ENCODE data around the gene SMU1. TPM values are rescaled to one million over a fixed set of nuclear protein-coding genes. Genes with fewer than 3 reads are reported as not detected.
"Not testable (repeated sequence)": the region's sequence is repeated elsewhere in the genome, so short reads cannot be mapped to it uniquely, and the experiment has no call there.

The SMU1 gene
- total RNA-seq, 4 donors from 2014 or later: 19.7 to 24.2 (median 21.9) TPM

DNA sequence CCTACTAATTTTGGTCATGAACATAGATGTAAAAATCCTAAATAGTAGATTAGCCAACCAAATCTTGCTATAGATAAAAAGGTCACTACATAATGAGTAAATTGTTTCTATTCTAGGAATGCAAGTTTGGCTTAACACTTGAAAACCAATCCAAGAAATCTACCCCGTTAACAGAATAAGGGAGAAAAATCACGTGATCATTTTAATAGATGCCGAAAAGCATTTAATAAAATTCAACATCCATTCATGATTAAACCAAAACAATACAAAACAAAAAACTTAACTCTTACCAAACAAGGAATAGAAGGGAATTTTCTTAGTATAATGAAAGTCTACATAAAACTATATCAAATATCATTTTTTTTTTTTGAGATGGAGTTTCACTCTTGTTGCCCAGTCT is 20.7 kb upstream of the SMU1 start:
- H3K9me3 ChIP-seq: no peaks in the 10 kb centered on the region
- 70 to 89% methylated on average over 3 of the region's 3 CpGs for WGBS, 2 donors (ENCODE audit: low coverage in 1 of 2)
- no peak for ATAC-seq
- H3K4me3 ChIP-seq: no peak overlapping the region
- no peak for TF ChIP-seq EP300 (IDR thresholded peaks at IDR 0.05)
- H3K36me3 ChIP-seq: no peaks in the 10 kb centered on the region
- H3K27ac ChIP-seq: no peak overlapping the region
- no peaks in the 10 kb centered on the region for H3K27me3 ChIP-seq
- H3K4me1 ChIP-seq: no peaks in the 10 kb centered on the region

DNA sequence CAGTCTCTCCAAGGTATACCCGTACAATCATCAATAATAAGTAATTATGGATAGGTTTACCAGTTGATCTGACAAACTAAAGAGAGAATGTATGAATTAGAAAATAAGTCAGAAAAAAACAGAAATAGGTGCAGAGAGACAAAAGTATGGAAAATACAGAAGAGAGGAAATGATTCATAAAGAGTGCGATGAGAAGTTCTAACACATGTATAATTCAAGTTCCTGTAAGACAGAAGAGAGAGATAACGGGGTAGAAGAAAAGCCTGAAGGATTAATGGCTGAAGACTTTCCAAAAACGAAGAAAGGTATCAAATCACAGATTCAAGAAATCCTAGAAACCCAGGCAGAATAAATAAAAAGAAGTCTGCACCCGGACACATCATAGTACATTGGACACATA is 16.2 kb upstream of the SMU1 start:
- no peaks in the 10 kb centered on the region for H3K9me3 ChIP-seq
- H3K36me3 ChIP-seq: no peaks in the 10 kb centered on the region
- TF ChIP-seq, protein P1, sequence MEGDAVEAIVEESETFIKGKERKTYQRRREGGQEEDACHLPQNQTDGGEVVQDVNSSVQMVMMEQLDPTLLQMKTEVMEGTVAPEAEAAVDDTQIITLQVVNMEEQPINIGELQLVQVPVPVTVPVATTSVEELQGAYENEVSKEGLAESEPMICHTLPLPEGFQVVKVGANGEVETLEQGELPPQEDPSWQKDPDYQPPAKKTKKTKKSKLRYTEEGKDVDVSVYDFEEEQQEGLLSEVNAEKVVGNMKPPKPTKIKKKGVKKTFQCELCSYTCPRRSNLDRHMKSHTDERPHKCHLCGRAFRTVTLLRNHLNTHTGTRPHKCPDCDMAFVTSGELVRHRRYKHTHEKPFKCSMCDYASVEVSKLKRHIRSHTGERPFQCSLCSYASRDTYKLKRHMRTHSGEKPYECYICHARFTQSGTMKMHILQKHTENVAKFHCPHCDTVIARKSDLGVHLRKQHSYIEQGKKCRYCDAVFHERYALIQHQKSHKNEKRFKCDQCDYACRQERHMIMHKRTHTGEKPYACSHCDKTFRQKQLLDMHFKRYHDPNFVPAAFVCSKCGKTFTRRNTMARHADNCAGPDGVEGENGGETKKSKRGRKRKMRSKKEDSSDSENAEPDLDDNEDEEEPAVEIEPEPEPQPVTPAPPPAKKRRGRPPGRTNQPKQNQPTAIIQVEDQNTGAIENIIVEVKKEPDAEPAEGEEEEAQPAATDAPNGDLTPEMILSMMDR (IDR thresholded peaks at IDR 0.05): no peak
- TF ChIP-seq EP300 (IDR thresholded peaks at IDR 0.05) (no peak), POLR2A (IDR thresholded peaks at IDR 0.05) (no peak), POLR2AphosphoS5 (IDR thresholded peaks at IDR 0.05) (no peak)
- H3K27me3 ChIP-seq: no peaks in the 10 kb centered on the region
- H3K4me3 ChIP-seq: no peak overlapping the region
- H3K4me1 ChIP-seq: no peaks in the 10 kb centered on the region
- 60 to 63% methylated on average over 3 to 5 of the region's 5 CpGs for WGBS, 2 donors (ENCODE audit: low coverage in 1 of 2)
- ATAC-seq: no peak
- H3K27ac ChIP-seq: no peak overlapping the region

DNA sequence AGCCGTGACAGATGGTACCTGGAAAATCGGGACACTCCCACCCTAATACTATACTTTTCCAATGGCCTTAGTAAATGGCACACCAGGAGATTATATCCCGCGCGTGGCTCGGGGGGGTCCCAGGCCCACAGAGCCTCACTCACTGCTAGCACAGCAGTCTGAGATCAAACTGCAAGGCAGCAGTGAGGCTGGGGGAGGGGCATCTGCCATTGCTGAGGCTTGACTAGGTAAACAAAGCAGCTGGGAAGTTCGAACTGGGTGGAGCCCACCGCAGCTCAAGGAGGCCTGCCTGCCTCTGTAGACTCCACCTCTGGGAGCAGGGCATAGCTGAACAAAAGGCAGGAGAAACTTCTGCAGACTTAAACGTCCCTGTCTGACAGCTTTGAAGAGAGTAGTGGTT is 9.2 kb upstream of the SMU1 start:
- not testable (repeated sequence) for H3K36me3 ChIP-seq, H3K9me3 ChIP-seq, H3K27me3 ChIP-seq, ATAC-seq, H3K4me3 ChIP-seq, H3K27ac ChIP-seq
- peaks cover 0 to 17% (median 0%) of the 10 kb centered on the region in 3 donors for H3K4me1 ChIP-seq
- 67% methylated on average over 1 of the region's 9 CpGs; no CpG with 5 or more reads in 1 of the 2 donors for WGBS, 2 donors (ENCODE audit: low coverage in 1 of 2)

DNA sequence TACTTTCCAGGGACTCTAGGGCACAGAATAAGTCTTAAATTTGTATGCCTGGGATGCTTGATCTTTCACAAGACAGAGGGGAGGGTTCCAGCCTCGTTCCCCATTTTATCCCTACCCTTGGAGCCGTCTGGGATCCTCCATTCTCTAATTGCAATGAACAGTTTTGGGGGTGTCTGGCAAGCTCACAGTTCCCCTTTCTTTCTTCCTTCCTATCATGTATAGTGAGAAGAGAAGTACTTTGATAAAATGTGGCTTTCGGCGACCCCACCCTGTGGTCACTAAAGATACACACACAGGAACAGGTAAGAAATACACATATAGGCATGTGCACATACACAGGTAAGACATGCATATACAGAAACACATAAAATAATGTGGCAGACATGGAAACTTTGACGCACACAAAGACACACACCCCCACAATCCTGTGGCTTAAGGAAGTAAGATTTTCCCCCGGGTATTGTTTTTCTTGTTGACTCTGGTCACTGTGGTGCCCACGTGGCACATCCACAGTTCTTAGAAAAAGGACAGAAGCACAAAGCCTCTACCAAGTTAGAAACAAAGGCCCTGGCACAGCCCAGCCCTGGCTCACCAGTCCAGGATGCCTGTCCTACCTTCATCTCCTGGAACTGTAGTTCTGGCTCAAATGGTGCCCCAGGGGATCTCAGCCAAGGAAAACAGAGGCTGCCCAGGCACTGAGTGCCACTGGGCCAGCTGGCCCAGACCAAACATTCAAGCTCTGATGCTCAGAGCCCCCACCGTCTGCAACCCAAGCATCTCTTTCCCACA is 6.3 kb upstream of the SMU1 start:
- Histone ChIP-seq H3K4me1 (peaks cover 0 to 17% (median 0%) of the 10 kb centered on the region in 3 donors), H3K27me3 (no peaks in the 10 kb centered on the region), H3K4me3 (no peak overlapping the region), H3K27ac (no peak overlapping the region), H3K9me3 (peaks cover 0 to 5% (median 0%) of the 10 kb centered on the region in 3 donors), H3K36me3 (no peaks in the 10 kb centered on the region)
- WGBS, 2 donors (ENCODE audit: low coverage in 1 of 2): 56 to 66% methylated on average over 7 to 8 of the region's 8 CpGs
- TF ChIP-seq, protein P1 (IDR thresholded peaks at IDR 0.05): no peak
- no peak for TF ChIP-seq POLR2A (IDR thresholded peaks at IDR 0.05)
- TF ChIP-seq EP300 (IDR thresholded peaks at IDR 0.05): no peak
- TF ChIP-seq POLR2AphosphoS5 (IDR thresholded peaks at IDR 0.05): no peak
- peak; percentile 41 for ATAC-seq

DNA sequence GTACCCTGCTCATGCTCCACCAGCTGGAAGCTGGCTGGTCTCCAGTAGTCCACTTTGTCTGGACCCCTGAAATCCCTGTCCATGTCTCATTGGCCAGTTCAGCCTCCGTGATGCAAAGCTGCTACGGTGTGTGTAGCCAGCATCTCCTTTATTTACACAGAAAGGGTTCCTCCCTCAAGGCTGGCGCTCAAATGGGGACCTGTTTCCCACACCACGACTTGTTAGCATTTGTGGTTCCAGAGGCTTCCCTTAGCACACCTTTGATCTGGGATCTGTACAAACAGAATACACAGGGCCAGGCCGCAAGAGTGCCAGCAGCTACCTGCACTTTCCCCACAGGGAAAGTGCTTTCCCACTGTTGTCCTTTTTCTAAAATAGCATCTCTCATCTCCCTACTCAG is 5.7 kb upstream of the SMU1 start:
- Histone ChIP-seq H3K4me3 (no peak overlapping the region), H3K9me3 (peaks cover 0 to 5% (median 0%) of the 10 kb centered on the region in 3 donors), H3K27ac (no peak overlapping the region), H3K36me3 (no peaks in the 10 kb centered on the region), H3K4me1 (peaks cover 0 to 17% (median 0%) of the 10 kb centered on the region in 3 donors), H3K27me3 (no peaks in the 10 kb centered on the region)
- no peak for ATAC-seq
- 82 to 100% methylated on average over 1 to 3 of the region's 5 CpGs for WGBS, 2 donors (ENCODE audit: low coverage in 1 of 2)
- TF ChIP-seq, protein P1 (IDR thresholded peaks at IDR 0.05): no peak
- TF ChIP-seq POLR2AphosphoS5 (IDR thresholded peaks at IDR 0.05): no peak
- TF ChIP-seq EP300 (IDR thresholded peaks at IDR 0.05): no peak
- no peak for TF ChIP-seq POLR2A (IDR thresholded peaks at IDR 0.05)

Measured in gastroesophageal sphincter (tissue), 4 donors.